Mesothelial cell of epicardium (in vitro differentiated cells): ENCODE data around the gene HYDIN. TPM values are rescaled to one million over a fixed set of nuclear protein-coding genes. Genes with fewer than 3 reads are reported as not detected.

ENCODE experiments used
- DNase-seq, 2 experiments: peaks; one replicate each; pipeline ENCODE4 v3.0.0; 2021; ENCODE audit warnings: low spot score in 2 of 2; ENCODE audit not compliant: unreplicated experiment in 2 of 2
- H3K27ac Mint-ChIP-seq: 2 replicates; pipeline ENCODE4 v1.8.0; 2021; ENCODE audit warnings: mixed read lengths
- H3K27me3 Mint-ChIP-seq: 2 replicates; pipeline ENCODE4 v1.8.0; 2021; ENCODE audit warnings: low read depth, mixed read lengths
- H3K36me3 Mint-ChIP-seq: 2 replicates; pipeline ENCODE4 v1.8.0; 2021; ENCODE audit warnings: mixed read lengths
- H3K4me1 Mint-ChIP-seq: 2 replicates; pipeline ENCODE4 v1.8.0; 2021; ENCODE audit warnings: mixed read lengths
- H3K4me3 Mint-ChIP-seq: 2 replicates; pipeline ENCODE4 v1.8.0; 2021; ENCODE audit warnings: mild to moderate bottlenecking, moderate library complexity, mixed read lengths
- H3K9me3 Mint-ChIP-seq: 2 replicates; pipeline ENCODE4 v1.8.0; 2021; ENCODE audit warnings: mixed read lengths
- CTCF ChIP-seq: fragments of 200-600 bp; sonication (generic); IDR thresholded peaks from one replicate; pipeline ENCODE4 v1.5.0; 2021; ENCODE audit warnings: antibody characterized with exemption; ENCODE audit not compliant: unreplicated experiment
- total RNA-seq: library from RNA; stranded (reverse); gene quantifications from 3 replicates; pipeline ENCODE4 v1.2.1, GENCODE V29; 2021

Gene HYDIN
- total RNA-seq, 1 donor from 2014 or later, result 0.72 TPM

- no peak for TF ChIP-seq CTCF
- Mint-ChIP-seq H3K4me1 (peaks cover 1% of the 10 kb centered on the region), H3K27ac (no peak overlapping the region), H3K9me3 (no peaks in the 10 kb centered on the region), H3K27me3 (peaks cover 41% of the 10 kb centered on the region), H3K36me3 (no peaks in the 10 kb centered on the region), H3K4me3 (no peak overlapping the region)
- DNase-seq, result no peak
Measured at GRCh38 chr16:71262391-71262790, 31.9 kb upstream of the HYDIN start.

- DNase-seq, result no peak
- H3K36me3 Mint-ChIP-seq, result no peaks in the 10 kb centered on the region
- H3K27me3 Mint-ChIP-seq, result peaks cover 43% of the 10 kb centered on the region
- H3K4me3 Mint-ChIP-seq, result no peak overlapping the region
- no peak for TF ChIP-seq CTCF
- peaks cover 8% of the 10 kb centered on the region for H3K4me1 Mint-ChIP-seq
- H3K27ac Mint-ChIP-seq, result no peak overlapping the region
- no peaks in the 10 kb centered on the region for H3K9me3 Mint-ChIP-seq
Measured at GRCh38 chr16:71260995-71261394, 30.5 kb upstream of the HYDIN start.

- Mint-ChIP-seq H3K9me3 (no peaks in the 10 kb centered on the region), H3K27ac (no peak overlapping the region), H3K4me3 (no peak overlapping the region), H3K27me3 (peaks cover 42% of the 10 kb centered on the region), H3K36me3 (no peaks in the 10 kb centered on the region), H3K4me1 (peaks cover 15% of the 10 kb centered on the region)
- no peak for DNase-seq
- TF ChIP-seq CTCF, result no peak
Measured at GRCh38 chr16:71259086-71259485, 28.6 kb upstream of the HYDIN start.

GRCh38 chr16:71258372-71258771 lies 27.9 kb upstream of the HYDIN start:
- H3K4me3 Mint-ChIP-seq, result no peak overlapping the region
- TF ChIP-seq CTCF, result no peak
- no peaks in the 10 kb centered on the region for H3K36me3 Mint-ChIP-seq
- no peak overlapping the region for H3K27ac Mint-ChIP-seq
- DNase-seq, result no peak
- H3K27me3 Mint-ChIP-seq, result peaks cover 42% of the 10 kb centered on the region
- H3K4me1 Mint-ChIP-seq, result peaks cover 15% of the 10 kb centered on the region
- H3K9me3 Mint-ChIP-seq, result no peaks in the 10 kb centered on the region

- no peaks in the 10 kb centered on the region for H3K9me3 Mint-ChIP-seq
- no peak for TF ChIP-seq CTCF
- H3K36me3 Mint-ChIP-seq, result no peaks in the 10 kb centered on the region
- no peak overlapping the region for H3K4me3 Mint-ChIP-seq
- peaks cover 39% of the 10 kb centered on the region for H3K27me3 Mint-ChIP-seq
- H3K4me1 Mint-ChIP-seq, result peaks cover 15% of the 10 kb centered on the region
- no peak for DNase-seq
- no peak overlapping the region for H3K27ac Mint-ChIP-seq
Measured at GRCh38 chr16:71257768-71258167, 27.2 kb upstream of the HYDIN start.

GRCh38 chr16:71255721-71256120 lies 25.2 kb upstream of the HYDIN start:
- Mint-ChIP-seq H3K36me3 (no peaks in the 10 kb centered on the region), H3K27ac (no peak overlapping the region), H3K27me3 (peaks cover 24% of the 10 kb centered on the region), H3K9me3 (no peaks in the 10 kb centered on the region), H3K4me3 (no peak overlapping the region), H3K4me1 (peaks cover 21% of the 10 kb centered on the region)
- DNase-seq, result no peak
- no peak for TF ChIP-seq CTCF
